H9 (cell line): ENCODE data around the gene CETP. TPM values are rescaled to one million over a fixed set of nuclear protein-coding genes. Genes with fewer than 3 reads are reported as not detected.

ENCODE experiments used
- DNase-seq: peaks from one replicate; pipeline ENCODE4 v3.0.0-alpha.2; 2017
- H2AFZ ChIP-seq: one replicate; pipeline ENCODE4 v1.6.1; 2013; ENCODE audit warnings: mild to moderate bottlenecking, low read length, control low read depth, moderate library complexity
- H2AK5ac ChIP-seq: 2 replicates; pipeline ENCODE4 v1.6.1; 2013; ENCODE audit warnings: low read length, control low read depth, mixed read lengths; ENCODE audit not compliant: insufficient read length
- H2BK120ac ChIP-seq: one replicate; pipeline ENCODE4 v1.6.1; 2013; ENCODE audit warnings: low read depth, mild to moderate bottlenecking, low read length, control low read depth, inconsistent platforms; ENCODE audit not compliant: poor library complexity, severe bottlenecking
- H2BK12ac ChIP-seq: 2 replicates; pipeline ENCODE4 v1.6.1; 2013; ENCODE audit warnings: low read length, control low read depth, mixed read lengths, low read depth; ENCODE audit not compliant: insufficient read length
- H2BK15ac ChIP-seq: 2 replicates; pipeline ENCODE4 v1.6.1; 2013; ENCODE audit warnings: low read depth, low read length, control low read depth
- H2BK20ac ChIP-seq: one replicate; pipeline ENCODE4 v1.6.1; 2013; ENCODE audit warnings: low read depth, mild to moderate bottlenecking, low read length, control low read depth, inconsistent platforms; ENCODE audit not compliant: poor library complexity, severe bottlenecking
- H2BK5ac ChIP-seq: 2 replicates; pipeline ENCODE4 v1.6.1; 2013; ENCODE audit warnings: low read length, control low read depth, mixed read lengths; ENCODE audit not compliant: insufficient read length
- H3K14ac ChIP-seq: 2 replicates; pipeline ENCODE4 v1.6.1; 2013; ENCODE audit warnings: low read length, control low read depth; ENCODE audit not compliant: insufficient read depth
- H3K18ac ChIP-seq: 2 replicates; pipeline ENCODE4 v1.6.1; 2013; ENCODE audit warnings: low read depth, mild to moderate bottlenecking, mixed read lengths, low read length, control low read depth; ENCODE audit not compliant: insufficient read length
- H3K23ac ChIP-seq: 2 replicates; pipeline ENCODE4 v1.6.1; 2013; ENCODE audit warnings: low read length, control low read depth, mixed read lengths, low read depth; ENCODE audit not compliant: insufficient read length
- H3K23me2 ChIP-seq: 2 replicates; pipeline ENCODE4 v1.6.1; 2013; ENCODE audit warnings: low read depth, mild to moderate bottlenecking, mixed read lengths, low read length, control low read depth; ENCODE audit not compliant: insufficient read length, poor library complexity, severe bottlenecking
- H3K27ac ChIP-seq: 2 replicates; pipeline ENCODE4 v1.5.1; 2013; ENCODE audit warnings: low read length, control low read depth, mixed read lengths, low read depth; ENCODE audit not compliant: insufficient read length
- H3K27me3 ChIP-seq: 2 replicates; pipeline ENCODE4 v1.6.1; 2013; ENCODE audit warnings: low read length, control low read depth, inconsistent platforms; ENCODE audit not compliant: insufficient read depth
- H3K4ac ChIP-seq: 2 replicates; pipeline ENCODE4 v1.6.1; 2013; ENCODE audit warnings: low read depth, mild to moderate bottlenecking, control low read depth, inconsistent platforms, low read length, moderate library complexity
- H3K4me1 ChIP-seq: 2 replicates; pipeline ENCODE4 v1.6.1; 2013; ENCODE audit warnings: low read length, control low read depth, inconsistent platforms; ENCODE audit not compliant: insufficient read depth
- H3K4me2 ChIP-seq: 2 replicates; pipeline ENCODE4 v1.6.1; 2013; ENCODE audit warnings: low read length, control low read depth, mixed read lengths; ENCODE audit not compliant: insufficient read length, insufficient read depth
- H3K56ac ChIP-seq: 2 replicates; pipeline ENCODE4 v1.6.1; 2013; ENCODE audit warnings: low read depth, mild to moderate bottlenecking, mixed read lengths, low read length, control low read depth; ENCODE audit not compliant: insufficient read length
- H3K79me1 ChIP-seq: 2 replicates; pipeline ENCODE4 v1.6.1; 2013; ENCODE audit warnings: low read depth, mild to moderate bottlenecking, moderate library complexity, low read length, control low read depth, inconsistent platforms; ENCODE audit not compliant: insufficient read depth, poor library complexity, severe bottlenecking
- H3K79me2 ChIP-seq: 2 replicates; pipeline ENCODE4 v1.6.1; 2013; ENCODE audit warnings: low read length, control low read depth, inconsistent platforms; ENCODE audit not compliant: insufficient read depth
- H3K9ac ChIP-seq: 2 replicates; pipeline ENCODE4 v1.6.1; 2013; ENCODE audit warnings: low read length, control low read depth, mixed read lengths; ENCODE audit not compliant: insufficient read length; ENCODE audit errors: extremely low read depth
- H3K9me3 ChIP-seq: one replicate; pipeline ENCODE4 v1.6.1; 2013; ENCODE audit warnings: low read depth, low read length, inconsistent platforms; ENCODE audit not compliant: control insufficient read depth
- H3T11ph ChIP-seq: one replicate; pipeline ENCODE4 v1.6.1; 2013; ENCODE audit warnings: mild to moderate bottlenecking, low read length, control low read depth, inconsistent platforms
- H4K20me1 ChIP-seq: one replicate; pipeline ENCODE4 v1.6.1; 2013; ENCODE audit not compliant: control insufficient read depth, insufficient read length, insufficient read depth
- H4K5ac ChIP-seq: 2 replicates; pipeline ENCODE4 v1.6.1; 2013; ENCODE audit warnings: low read depth, mild to moderate bottlenecking, mixed read lengths, low read length, control low read depth; ENCODE audit not compliant: insufficient read length
- H4K8ac ChIP-seq: replicated peaks from 2 replicates; pipeline ENCODE4 v1.6.1; 2013; ENCODE audit warnings: low read length, control low read depth, mixed read lengths, low read depth; ENCODE audit not compliant: insufficient read length
- H4K91ac ChIP-seq: 2 replicates; pipeline ENCODE4 v1.6.1; 2013; ENCODE audit warnings: low read depth, mild to moderate bottlenecking, moderate library complexity, mixed read lengths, low read length, control low read depth; ENCODE audit not compliant: insufficient read length
- H3K27ac Mint-ChIP-seq, 3 experiments: 2 replicates in 2 of 3; 3 replicates in 1 of 3; pipeline ENCODE4 v1.8.0; 2020 to 2021; ENCODE audit warnings: mixed read lengths in 3 of 3, mild to moderate bottlenecking in 1 of 3, moderate library complexity in 1 of 3
- H3K27me3 Mint-ChIP-seq: 2 replicates; pipeline ENCODE4 v1.8.0; 2021; ENCODE audit warnings: low read depth, mild to moderate bottlenecking, moderate library complexity, mixed read lengths
- H3K36me3 Mint-ChIP-seq, 3 experiments: 2 replicates in 2 of 3; 3 replicates in 1 of 3; pipeline ENCODE4 v1.8.0; 2020 to 2021; ENCODE audit warnings: low read depth in 3 of 3, mixed read lengths in 3 of 3; ENCODE audit not compliant: insufficient read depth in 1 of 3
- H3K4me1 Mint-ChIP-seq, 2 experiments: 2 replicates each; pipeline ENCODE4 v1.8.0; 2020; ENCODE audit warnings: mixed read lengths in 2 of 2
- H3K4me3 Mint-ChIP-seq, 2 experiments: 2 replicates in 1 of 2; 3 replicates in 1 of 2; pipeline ENCODE4 v1.8.0; 2020 to 2021; ENCODE audit warnings: mild to moderate bottlenecking in 2 of 2, mixed read lengths in 2 of 2, moderate library complexity in 1 of 2
- H3K9me3 Mint-ChIP-seq, 2 experiments: 2 replicates in 1 of 2; 3 replicates in 1 of 2; pipeline ENCODE4 v1.8.0; 2020; ENCODE audit warnings: mild to moderate bottlenecking in 2 of 2, mixed read lengths in 2 of 2, moderate library complexity in 1 of 2
- WGBS: extraction: QIAGEN DNeasy Blood & Tissue Kit; methylation state at CpG from one replicate; pipeline ENCODE4 v1.1.7; 2013; ENCODE audit warnings: missing lambda C conversion rate, low lambda C conversion rate, mixed read lengths; ENCODE audit not compliant: insufficient read length; ENCODE audit errors: extremely low coverage; 5-methylcytosine and 5-hydroxymethylcytosine counted together
- total RNA-seq: library from RNA; stranded (reverse); gene quantifications from 2 replicates; pipeline ENCODE4 v1.2.1, GENCODE V29; 2021
- TF ChIP-seq, protein P1 (sequence below): fragments of 200-600 bp; sonication (generic); conservative IDR thresholded peaks from 3 replicates; pipeline ENCODE4 v1.8.0; 2021; ENCODE audit warnings: antibody characterized with exemption, mild to moderate bottlenecking

Gene CETP
- total RNA-seq, 1 experiment from 2014 or later: not detected

GRCh38 chr16:57003439-57004386 lies 42.0 kb downstream of the CETP start:
- H3K9ac ChIP-seq: no peak overlapping the region
- no peak overlapping the region for H2BK20ac ChIP-seq
- H4K91ac ChIP-seq: no peak overlapping the region
- H3K4me2 ChIP-seq: no peak overlapping the region
- no peak overlapping the region for H2BK120ac ChIP-seq
- H4K8ac ChIP-seq: no peak overlapping the region
- TF ChIP-seq, protein P1, sequence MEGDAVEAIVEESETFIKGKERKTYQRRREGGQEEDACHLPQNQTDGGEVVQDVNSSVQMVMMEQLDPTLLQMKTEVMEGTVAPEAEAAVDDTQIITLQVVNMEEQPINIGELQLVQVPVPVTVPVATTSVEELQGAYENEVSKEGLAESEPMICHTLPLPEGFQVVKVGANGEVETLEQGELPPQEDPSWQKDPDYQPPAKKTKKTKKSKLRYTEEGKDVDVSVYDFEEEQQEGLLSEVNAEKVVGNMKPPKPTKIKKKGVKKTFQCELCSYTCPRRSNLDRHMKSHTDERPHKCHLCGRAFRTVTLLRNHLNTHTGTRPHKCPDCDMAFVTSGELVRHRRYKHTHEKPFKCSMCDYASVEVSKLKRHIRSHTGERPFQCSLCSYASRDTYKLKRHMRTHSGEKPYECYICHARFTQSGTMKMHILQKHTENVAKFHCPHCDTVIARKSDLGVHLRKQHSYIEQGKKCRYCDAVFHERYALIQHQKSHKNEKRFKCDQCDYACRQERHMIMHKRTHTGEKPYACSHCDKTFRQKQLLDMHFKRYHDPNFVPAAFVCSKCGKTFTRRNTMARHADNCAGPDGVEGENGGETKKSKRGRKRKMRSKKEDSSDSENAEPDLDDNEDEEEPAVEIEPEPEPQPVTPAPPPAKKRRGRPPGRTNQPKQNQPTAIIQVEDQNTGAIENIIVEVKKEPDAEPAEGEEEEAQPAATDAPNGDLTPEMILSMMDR: no peak
- peaks cover 0 to 5% of the 10 kb centered on the region in 2 experiments; a peak in 1 of 5 replicates for H3K9me3 Mint-ChIP-seq
- H3K18ac ChIP-seq: no peak overlapping the region
- peak overlapping the region in 1 of 3 experiments; percentile 29; a peak in 1 of 7 replicates for H3K27ac Mint-ChIP-seq
- peaks cover 12 to 14% of the 10 kb centered on the region in 2 experiments for H3K4me1 Mint-ChIP-seq
- H2AK5ac ChIP-seq: no peak overlapping the region
- no peak overlapping the region for H3T11ph ChIP-seq
- no peak overlapping the region for H2BK5ac ChIP-seq
- H3K27me3 Mint-ChIP-seq: no peaks in the 10 kb centered on the region; the same call in none of the 2 replicates
- H3K79me2 ChIP-seq: no peaks in the 10 kb centered on the region
- H3K79me1 ChIP-seq: no peaks in the 10 kb centered on the region
- no peak overlapping the region for H4K5ac ChIP-seq
- H2BK12ac ChIP-seq: no peak overlapping the region
- H3K36me3 Mint-ChIP-seq: no peaks in the 10 kb centered on the region
- no peak overlapping the region for H3K4me3 Mint-ChIP-seq
- no peak overlapping the region for H3K27ac ChIP-seq
- H3K14ac ChIP-seq: no peak overlapping the region
- no peak overlapping the region for H3K23ac ChIP-seq
- no CpG with 5 or more reads among the region's 22 CpGs for WGBS
- peaks cover 2% of the 10 kb centered on the region; the same call in 1 of the 2 replicates for H3K27me3 ChIP-seq
- H2AFZ ChIP-seq: no peak overlapping the region
- no peak overlapping the region for H3K56ac ChIP-seq
- no peaks in the 10 kb centered on the region for H4K20me1 ChIP-seq
- H3K23me2 ChIP-seq: no peaks in the 10 kb centered on the region
- DNase-seq: no peak
- no peaks in the 10 kb centered on the region for H3K9me3 ChIP-seq
- H3K4ac ChIP-seq: no peak overlapping the region
- no peak overlapping the region for H2BK15ac ChIP-seq
- peaks cover 3% of the 10 kb centered on the region; the same call in 1 of the 2 replicates for H3K4me1 ChIP-seq
